ENCODE data around the gene STUM.

DNA sequence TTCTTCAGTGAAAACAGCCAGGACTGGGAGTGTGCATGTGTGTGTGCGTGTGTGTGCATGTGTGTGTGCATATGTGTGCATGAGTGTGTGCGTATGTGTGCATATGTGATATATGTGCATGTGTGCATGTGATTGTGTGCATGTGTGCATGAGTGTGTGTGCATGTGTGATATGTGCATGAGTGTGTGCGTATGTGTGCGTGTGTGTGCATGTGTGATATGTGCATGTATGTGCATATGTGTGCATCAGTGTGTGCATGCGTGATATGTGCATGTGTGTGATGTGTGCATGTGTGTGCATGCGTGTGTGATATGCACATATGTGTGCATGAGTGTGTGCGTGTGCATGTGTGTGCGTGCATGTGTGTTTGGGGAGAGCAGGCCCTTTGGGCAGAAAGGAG is 100.7 kb downstream of the STUM start:
- TF ChIP-seq, protein P1, sequence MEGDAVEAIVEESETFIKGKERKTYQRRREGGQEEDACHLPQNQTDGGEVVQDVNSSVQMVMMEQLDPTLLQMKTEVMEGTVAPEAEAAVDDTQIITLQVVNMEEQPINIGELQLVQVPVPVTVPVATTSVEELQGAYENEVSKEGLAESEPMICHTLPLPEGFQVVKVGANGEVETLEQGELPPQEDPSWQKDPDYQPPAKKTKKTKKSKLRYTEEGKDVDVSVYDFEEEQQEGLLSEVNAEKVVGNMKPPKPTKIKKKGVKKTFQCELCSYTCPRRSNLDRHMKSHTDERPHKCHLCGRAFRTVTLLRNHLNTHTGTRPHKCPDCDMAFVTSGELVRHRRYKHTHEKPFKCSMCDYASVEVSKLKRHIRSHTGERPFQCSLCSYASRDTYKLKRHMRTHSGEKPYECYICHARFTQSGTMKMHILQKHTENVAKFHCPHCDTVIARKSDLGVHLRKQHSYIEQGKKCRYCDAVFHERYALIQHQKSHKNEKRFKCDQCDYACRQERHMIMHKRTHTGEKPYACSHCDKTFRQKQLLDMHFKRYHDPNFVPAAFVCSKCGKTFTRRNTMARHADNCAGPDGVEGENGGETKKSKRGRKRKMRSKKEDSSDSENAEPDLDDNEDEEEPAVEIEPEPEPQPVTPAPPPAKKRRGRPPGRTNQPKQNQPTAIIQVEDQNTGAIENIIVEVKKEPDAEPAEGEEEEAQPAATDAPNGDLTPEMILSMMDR (IDR thresholded peaks at IDR 0.05), result no peak
- TF ChIP-seq POLR2A (IDR thresholded peaks at IDR 0.05), result no peak
